Sigmoid colon (tissue), 4 donors: ENCODE results near the gene ADAM21.
"Not testable (repeated sequence)": the region's sequence is repeated elsewhere in the genome, so short reads cannot be mapped to it uniquely, and the experiment has no call there.

Source experiments
- EP300 ChIP-seq, 4 donors: sonication (generic); formaldehyde crosslinking; IDR thresholded peaks; one replicate each; pipeline ENCODE4 v1.6.1; 2017; ENCODE audit warnings: antibody characterized with exemption in 4 of 4
- POLR2AphosphoS5 ChIP-seq, 4 donors: sonication (generic); formaldehyde crosslinking; IDR thresholded peaks; one replicate each; pipeline ENCODE4 v1.6.1; 2017; ENCODE audit warnings: antibody characterized with exemption in 4 of 4
- TF ChIP-seq, protein P1 (sequence below), 4 experiments: fragments of 450-650 bp in 3 of 4; fragments of 200-600 bp in 1 of 4; IDR thresholded peaks; one replicate each; pipeline ENCODE4 v1.5.1; 2016 to 2019; ENCODE audit warnings: antibody characterized with exemption in 4 of 4, mild to moderate bottlenecking in 3 of 4, moderate library complexity in 2 of 4

GRCh38 chr14:70403335-70403734 is 48.6 kb upstream of the ADAM21 start:
- TF ChIP-seq, protein P1, sequence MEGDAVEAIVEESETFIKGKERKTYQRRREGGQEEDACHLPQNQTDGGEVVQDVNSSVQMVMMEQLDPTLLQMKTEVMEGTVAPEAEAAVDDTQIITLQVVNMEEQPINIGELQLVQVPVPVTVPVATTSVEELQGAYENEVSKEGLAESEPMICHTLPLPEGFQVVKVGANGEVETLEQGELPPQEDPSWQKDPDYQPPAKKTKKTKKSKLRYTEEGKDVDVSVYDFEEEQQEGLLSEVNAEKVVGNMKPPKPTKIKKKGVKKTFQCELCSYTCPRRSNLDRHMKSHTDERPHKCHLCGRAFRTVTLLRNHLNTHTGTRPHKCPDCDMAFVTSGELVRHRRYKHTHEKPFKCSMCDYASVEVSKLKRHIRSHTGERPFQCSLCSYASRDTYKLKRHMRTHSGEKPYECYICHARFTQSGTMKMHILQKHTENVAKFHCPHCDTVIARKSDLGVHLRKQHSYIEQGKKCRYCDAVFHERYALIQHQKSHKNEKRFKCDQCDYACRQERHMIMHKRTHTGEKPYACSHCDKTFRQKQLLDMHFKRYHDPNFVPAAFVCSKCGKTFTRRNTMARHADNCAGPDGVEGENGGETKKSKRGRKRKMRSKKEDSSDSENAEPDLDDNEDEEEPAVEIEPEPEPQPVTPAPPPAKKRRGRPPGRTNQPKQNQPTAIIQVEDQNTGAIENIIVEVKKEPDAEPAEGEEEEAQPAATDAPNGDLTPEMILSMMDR (IDR thresholded peaks at IDR 0.05), result not testable (repeated sequence)
- not testable (repeated sequence) for TF ChIP-seq POLR2AphosphoS5, EP300 (IDR thresholded peaks at IDR 0.05)
